Renal cortical epithelial cell (primary cell): ENCODE data around the gene MT1H. TPM values are rescaled to one million over a fixed set of nuclear protein-coding genes. Genes with fewer than 3 reads are reported as not detected.

Experiments
- total RNA-seq: library from RNA; depleted of rRNA; stranded (reverse); fragments of >200 nt; gene quantifications from 2 replicates; pipeline ENCODE4 v1.2.3, GENCODE V29; 2014

The MT1H gene
- total RNA-seq, 1 donor from 2014 or later: 8.9 TPM

Other genes with a start within 250 kb of the MT1H start
- 289 and 415 TPM in 2 replicates for gene AMFR, start 244.3 kb upstream of the MT1H start, total RNA-seq
- 82.8 and 111 TPM in 2 replicates for gene NUDT21, start 218.5 kb upstream of the MT1H start, total RNA-seq
- 83.5 and 140 TPM in 2 replicates for gene OGFOD1, start 218.3 kb upstream of the MT1H start, total RNA-seq
- gene BBS2, start 149.8 kb upstream of the MT1H start, total RNA-seq: 59.7 and 82.1 TPM in 2 replicates
- gene MT4, start 104.7 kb upstream of the MT1H start, total RNA-seq: not detected in 2 replicates
- gene MT3, start 80.3 kb upstream of the MT1H start, total RNA-seq: not detected in 2 replicates
- 146 and 252 TPM in 2 replicates for gene MT2A, start 61.2 kb upstream of the MT1H start, total RNA-seq
- 193 and 893 TPM in 2 replicates for gene MT1E, start 44.0 kb upstream of the MT1H start, total RNA-seq
- gene MT1M, start 37.2 kb upstream of the MT1H start, total RNA-seq: 2.8 and 38.0 TPM in 2 replicates
- 0.89 and 4.3 TPM in 2 replicates for gene MT1A, start 31.1 kb upstream of the MT1H start, total RNA-seq
- not detected in 2 replicates for gene MT1B, start 17.9 kb upstream of the MT1H start, total RNA-seq
- 11.0 and 11.1 TPM in 2 replicates for gene MT1F, start 11.9 kb upstream of the MT1H start, total RNA-seq
- gene MT1G, start 1.7 kb upstream of the MT1H start, total RNA-seq: 7.8 and 10.5 TPM in 2 replicates
- 63.2 and 75.2 TPM in 2 replicates for gene MT1X, start 12.7 kb downstream of the MT1H start, total RNA-seq
- 72.3 and 105 TPM in 2 replicates for gene NUP93, start 60.3 kb downstream of the MT1H start, total RNA-seq
- 2.4 and 5.2 TPM in 2 replicates for gene SLC12A3, start 195.4 kb downstream of the MT1H start, total RNA-seq